OCI-LY7 (cell line): Measurements from ENCODE around the gene BCAP29.

Experiments used
- CTCF ChIP-seq: fragments of 200-600 bp; sonication (generic); conservative IDR thresholded peaks from 2 replicates; pipeline ENCODE4 v1.5.1; 2014; ENCODE audit warnings: mild to moderate bottlenecking, antibody characterized with exemption, low read length, moderate library complexity, mixed read lengths
- EZH2phosphoT487 ChIP-seq: fragments of 200-600 bp; sonication (generic); IDR thresholded peaks from 2 replicates; pipeline ENCODE4 v1.6.1; 2018; ENCODE audit warnings: low read depth, borderline replicate concordance, mild to moderate bottlenecking, mixed run types, antibody characterized with exemption, low read length, moderate library complexity, mixed read lengths

- no peak for TF ChIP-seq CTCF
- no peak for TF ChIP-seq EZH2phosphoT487
Observed at GRCh38 chr7:107543338-107543993, 36.6 kb upstream of the BCAP29 start.
